Keratinocyte (primary cell): ENCODE measurements around the gene EXD3. TPM values are rescaled to one million over a fixed set of nuclear protein-coding genes. Genes with fewer than 3 reads are reported as not detected.
"Not testable (repeated sequence)": the region's sequence is repeated elsewhere in the genome, so short reads cannot be mapped to it uniquely, and the experiment has no call there.

Experiments
- DNase-seq: peaks from one replicate; pipeline ENCODE4 v3.0.0-alpha.2; 2011; ENCODE audit warnings: low read depth, missing footprints, low spot score
- FAIRE-seq: peaks from 2 replicates; lab custom pipeline; 2011; peaks lifted over from hg19 to GRCh38; lab: Jason Lieb, UNC
- H2AFZ ChIP-seq: 2 replicates; pipeline ENCODE4 v1.6.0; 2012; ENCODE audit warnings: low read length, control low read depth, inconsistent platforms; ENCODE audit not compliant: control insufficient read depth
- H3K27ac ChIP-seq: 2 replicates; pipeline ENCODE4 v1.5.1; 2011; ENCODE audit warnings: low read length; ENCODE audit not compliant: control insufficient read depth, insufficient read depth
- H3K27me3 ChIP-seq: 3 replicates; pipeline ENCODE4 v1.6.0; 2011; ENCODE audit warnings: low read length; ENCODE audit not compliant: control insufficient read depth, insufficient read depth; ENCODE audit errors: extremely low read depth
- H3K36me3 ChIP-seq, 2 experiments: 2 replicates in 1 of 2; 3 replicates in 1 of 2; pipeline ENCODE4 v1.5.1; 2011; ENCODE audit warnings: low read length in 2 of 2, mild to moderate bottlenecking in 1 of 2; ENCODE audit not compliant: control insufficient read depth in 2 of 2, insufficient read depth in 2 of 2; ENCODE audit errors: extremely low read depth in 1 of 2
- H3K4me1 ChIP-seq: 3 replicates; pipeline ENCODE4 v1.5.1; 2011; ENCODE audit warnings: low read length; ENCODE audit not compliant: control insufficient read depth, insufficient read depth; ENCODE audit errors: extremely low read depth
- H3K4me2 ChIP-seq: 3 replicates; pipeline ENCODE4 v1.6.0; 2011; ENCODE audit warnings: low read depth, low read length; ENCODE audit not compliant: control insufficient read depth, insufficient read depth; ENCODE audit errors: extremely low read depth
- H3K4me3 ChIP-seq, 3 experiments: fragments of 200-600 bp in 1 of 3; sonication (generic) in 1 of 3; 2 replicates in 2 of 3; 3 replicates in 1 of 3; pipeline ENCODE4 v1.5.1; 2011 to 2016; ENCODE audit warnings: low read length in 3 of 3, mild to moderate bottlenecking in 3 of 3, control low read depth in 2 of 3, inconsistent platforms in 1 of 3, low read depth in 1 of 3, mixed read lengths in 1 of 3, mixed run types in 1 of 3, moderate library complexity in 1 of 3; ENCODE audit not compliant: control insufficient read depth in 2 of 3, insufficient read depth in 2 of 3; ENCODE audit errors: extremely low read depth in 1 of 3
- H3K79me2 ChIP-seq: 2 replicates; pipeline ENCODE4 v1.6.0; 2012; ENCODE audit warnings: low read length; ENCODE audit not compliant: control insufficient read depth, insufficient read depth
- H3K9ac ChIP-seq: 3 replicates; pipeline ENCODE4 v1.6.0; 2011; ENCODE audit warnings: low read length; ENCODE audit not compliant: control insufficient read depth, insufficient read depth; ENCODE audit errors: extremely low read depth
- H3K9me1 ChIP-seq: 3 replicates; pipeline ENCODE4 v1.6.0; 2011; ENCODE audit warnings: low read length; ENCODE audit not compliant: control insufficient read depth, insufficient read depth; ENCODE audit errors: extremely low read depth
- H3K9me3 ChIP-seq: 2 replicates; pipeline ENCODE4 v1.5.1; 2012; ENCODE audit warnings: low read depth, low read length; ENCODE audit not compliant: control insufficient read depth
- H4K20me1 ChIP-seq: 3 replicates; pipeline ENCODE4 v1.6.0; 2011; ENCODE audit warnings: low read length; ENCODE audit not compliant: control insufficient read depth, insufficient read depth; ENCODE audit errors: extremely low read depth
- CTCF ChIP-seq, 3 experiments: IDR thresholded peaks in 1 of 3; conservative IDR thresholded peaks in 1 of 3; optimal IDR thresholded peaks in 1 of 3; 2 replicates in 2 of 3; 3 replicates in 1 of 3; pipeline versions ENCODE3 to v1.5.1; 2011; ENCODE audit warnings: low read length in 3 of 3, mild to moderate bottlenecking in 3 of 3, moderate library complexity in 2 of 3, control low read depth in 1 of 3, inconsistent platforms in 1 of 3; ENCODE audit not compliant: insufficient read depth in 2 of 3; ENCODE audit errors: extremely low read depth in 1 of 3
- EZH2 ChIP-seq: IDR thresholded peaks from one replicate; pipeline ENCODE4 v1.6.1; 2012; ENCODE audit warnings: inconsistent platforms, mild to moderate bottlenecking, low read length, moderate library complexity
- dilution Hi-C: fragments of 300-500 bp; cut with MboI; formaldehyde crosslinking; loops from one replicate; pipeline ENCODE4 v1.7.0; 2020; ENCODE audit warnings: low sequenced_read_pairs; ENCODE audit not compliant: extremely low pct_ligation_motif_present
- polyA plus RNA-seq, 5 experiments: library from polyadenylated mRNA; depleted of rRNA in 3 of 5; stranded (reverse) in 3 of 5; stranded (forward) in 1 of 5; unstranded in 1 of 5; fragments of >200 nt; gene quantifications; 1 replicate in 1 of 5; 2 replicates in 3 of 5; 3 replicates in 1 of 5; pipeline versions ENCODE4 v1.2.1 to v1.2.3, GENCODE V29; 2011 to 2012; ENCODE audit warnings: missing spikeins in 2 of 5, low read depth in 1 of 5, low replicate concordance in 1 of 5

EXD3 gene
- polyA plus RNA-seq, 1 donor (not counting 4 experiments of a cell fraction or from before 2014, with no cell fraction given): 1.5 TPM

GRCh38 chr9:137330689-137331088 lies 92.3 kb downstream of the EXD3 start:
- H3K9me3 ChIP-seq: no peaks in the 10 kb centered on the region
- H3K4me2 ChIP-seq: no peak overlapping the region
- no peaks in the 10 kb centered on the region for H4K20me1 ChIP-seq
- H3K27ac ChIP-seq: no peak overlapping the region
- no peak for FAIRE-seq
- H3K9me1 ChIP-seq: no peaks in the 10 kb centered on the region
- no peak overlapping the region for H3K9ac ChIP-seq
- H3K79me2 ChIP-seq: no peaks in the 10 kb centered on the region
- no peak overlapping the region for H2AFZ ChIP-seq
- H3K27me3 ChIP-seq: no peaks in the 10 kb centered on the region
- no peak overlapping the region for H3K4me3 ChIP-seq
- no peak for DNase-seq
- dilution Hi-C loops: no loop called here
- H3K36me3 ChIP-seq: no peaks in the 10 kb centered on the region
- H3K4me1 ChIP-seq: no peaks in the 10 kb centered on the region
- TF ChIP-seq CTCF (optimal IDR thresholded peaks at IDR 0.05 in 1 of 3, IDR thresholded peaks at IDR 0.05 in 1 of 3, conservative IDR thresholded peaks at IDR 0.05 in 1 of 3; ENCODE audit: extremely low read depth in 1 of 3, insufficient read depth in 2 of 3, low read length in 3 of 3): no peak
- no peak for TF ChIP-seq EZH2

GRCh38 chr9:137329590-137329989 lies 93.4 kb downstream of the EXD3 start:
- H3K4me3 ChIP-seq, H3K4me2 ChIP-seq, dilution Hi-C loops, H3K36me3 ChIP-seq, DNase-seq, H3K27ac ChIP-seq, H3K9me1 ChIP-seq, H4K20me1 ChIP-seq, H3K9me3 ChIP-seq, FAIRE-seq, H3K27me3 ChIP-seq, H3K79me2 ChIP-seq, H3K4me1 ChIP-seq, H3K9ac ChIP-seq, H2AFZ ChIP-seq: not testable (repeated sequence)

- H3K27ac ChIP-seq, H3K27me3 ChIP-seq, H3K9me1 ChIP-seq, H3K4me2 ChIP-seq, H3K4me3 ChIP-seq, H3K9me3 ChIP-seq, H3K36me3 ChIP-seq, H3K79me2 ChIP-seq, H4K20me1 ChIP-seq, H3K4me1 ChIP-seq, dilution Hi-C loops, H3K9ac ChIP-seq, H2AFZ ChIP-seq, DNase-seq: not testable (repeated sequence)
- peak; percentile 91 for FAIRE-seq
Measured at GRCh38 chr9:137327641-137328550, 95.1 kb downstream of the EXD3 start.
